ENCODE measurements around the gene CCDC61. TPM values are rescaled to one million over a fixed set of nuclear protein-coding genes. Genes with fewer than 3 reads are reported as not detected.

Gene CCDC61
- total RNA-seq, 3 donors from 2014 or later: 7.0 to 8.8 (median 8.3) TPM

DNA sequence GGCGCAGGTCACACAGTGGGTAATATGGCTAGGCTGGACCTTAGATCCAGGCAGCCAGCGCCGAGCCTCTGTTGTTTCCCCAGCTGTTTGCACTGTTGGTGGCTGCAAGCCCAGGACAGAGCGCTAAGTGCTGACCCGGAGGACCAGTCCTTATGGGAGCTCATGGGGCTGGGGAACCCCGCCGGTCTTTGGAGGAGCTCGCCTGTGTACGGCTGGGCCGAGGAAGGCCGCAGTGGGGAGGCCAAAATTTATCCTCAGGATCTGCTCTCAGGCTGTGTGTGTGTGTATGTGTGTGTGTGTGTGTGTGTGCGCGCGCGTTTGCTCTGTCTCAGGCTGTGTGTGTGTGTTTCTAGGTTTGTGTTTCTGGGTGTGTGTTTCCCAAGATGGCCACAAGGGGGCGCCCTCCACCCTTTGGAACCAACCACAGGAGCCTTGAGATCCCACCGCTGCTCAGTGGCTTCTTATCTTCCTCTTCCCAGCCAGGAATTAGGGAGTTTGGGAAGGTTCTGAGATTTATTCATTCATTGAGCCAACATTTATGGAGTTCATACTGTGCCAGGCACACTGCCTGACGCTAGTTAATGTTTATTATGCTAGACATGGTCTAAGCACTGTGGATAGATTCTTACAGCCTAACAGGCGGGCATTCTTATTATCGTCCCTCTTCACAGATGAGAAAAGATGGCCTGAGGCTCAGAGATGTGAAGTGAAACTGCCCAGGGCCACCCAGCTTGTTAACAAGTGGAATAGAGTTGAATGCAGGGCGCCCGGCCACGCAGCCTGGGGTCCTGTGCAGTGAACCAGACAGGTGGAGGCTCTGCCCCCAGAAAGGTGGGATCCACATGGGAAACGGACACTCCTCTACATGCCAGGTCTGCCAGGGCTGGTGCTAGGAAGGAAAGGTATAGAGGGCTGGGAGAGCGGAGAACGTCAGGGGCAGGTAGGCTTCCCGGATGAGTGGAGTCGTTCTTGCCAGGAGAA lies 14.6 kb downstream of the CCDC61 start:
- Histone ChIP-seq H3K4me1 (peaks cover 0 to under 1% of the 10 kb centered on the region in 2 donors), H3K4me3 (no peak overlapping the region), H3K9me3 (no peaks in the 10 kb centered on the region), H3K27ac (no peak overlapping the region), H3K36me3 (no peaks in the 10 kb centered on the region), H3K27me3 (no peaks in the 10 kb centered on the region)
- intact Hi-C loops (cut with DNase I; ENCODE audit: low total_unique reads): loop anchor here (2.0 kb wide), 1 partner anchor 121 kb away; no protein-coding TSS in a partner anchor
- TF ChIP-seq, protein P1, sequence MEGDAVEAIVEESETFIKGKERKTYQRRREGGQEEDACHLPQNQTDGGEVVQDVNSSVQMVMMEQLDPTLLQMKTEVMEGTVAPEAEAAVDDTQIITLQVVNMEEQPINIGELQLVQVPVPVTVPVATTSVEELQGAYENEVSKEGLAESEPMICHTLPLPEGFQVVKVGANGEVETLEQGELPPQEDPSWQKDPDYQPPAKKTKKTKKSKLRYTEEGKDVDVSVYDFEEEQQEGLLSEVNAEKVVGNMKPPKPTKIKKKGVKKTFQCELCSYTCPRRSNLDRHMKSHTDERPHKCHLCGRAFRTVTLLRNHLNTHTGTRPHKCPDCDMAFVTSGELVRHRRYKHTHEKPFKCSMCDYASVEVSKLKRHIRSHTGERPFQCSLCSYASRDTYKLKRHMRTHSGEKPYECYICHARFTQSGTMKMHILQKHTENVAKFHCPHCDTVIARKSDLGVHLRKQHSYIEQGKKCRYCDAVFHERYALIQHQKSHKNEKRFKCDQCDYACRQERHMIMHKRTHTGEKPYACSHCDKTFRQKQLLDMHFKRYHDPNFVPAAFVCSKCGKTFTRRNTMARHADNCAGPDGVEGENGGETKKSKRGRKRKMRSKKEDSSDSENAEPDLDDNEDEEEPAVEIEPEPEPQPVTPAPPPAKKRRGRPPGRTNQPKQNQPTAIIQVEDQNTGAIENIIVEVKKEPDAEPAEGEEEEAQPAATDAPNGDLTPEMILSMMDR (IDR thresholded peaks at IDR 0.05): peak; percentile 68 to 84 (median 81)
- TF ChIP-seq POLR2A (IDR thresholded peaks at IDR 0.05): no peak
- DNase-seq (ENCODE audit: low spot score in 2 of 2): no peak

DNA sequence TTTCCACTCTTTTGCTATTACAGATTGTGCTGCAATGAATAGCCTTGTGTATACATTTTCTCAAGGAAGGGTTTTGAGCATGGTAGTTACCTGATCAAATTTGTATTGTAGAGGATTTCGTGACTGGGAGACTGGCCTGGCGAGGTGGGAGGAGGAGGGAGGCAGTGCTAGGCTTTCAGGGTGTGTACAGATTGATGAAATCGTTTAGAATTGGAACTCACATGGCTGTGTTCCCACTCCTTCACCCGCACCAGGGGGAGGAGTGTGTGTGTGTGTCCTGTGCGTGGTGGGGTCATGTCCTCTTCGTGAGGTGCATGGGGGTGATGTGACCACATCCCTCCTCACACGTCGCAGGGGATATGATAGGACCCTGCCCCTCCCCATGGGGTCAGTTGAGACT lies 19.3 kb downstream of the CCDC61 start:
- peak overlapping the region in 2 of 3 donors; percentile 63 to 69 for H3K4me3 ChIP-seq
- H3K27ac ChIP-seq: no peak overlapping the region
- H3K36me3 ChIP-seq: no peaks in the 10 kb centered on the region
- no peak for DNase-seq (ENCODE audit: low spot score in 2 of 2)
- intact Hi-C loops (cut with DNase I; ENCODE audit: low total_unique reads): no loop called here
- no peaks in the 10 kb centered on the region for H3K9me3 ChIP-seq
- TF ChIP-seq POLR2AphosphoS5 (IDR thresholded peaks at IDR 0.05) (no peak), POLR2A (IDR thresholded peaks at IDR 0.05) (no peak)
- TF ChIP-seq, protein P1 (IDR thresholded peaks at IDR 0.05): no peak
- H3K4me1 ChIP-seq: peaks cover 0 to 3% of the 10 kb centered on the region in 2 donors
- peaks cover 0 to 3% of the 10 kb centered on the region in 2 donors for H3K27me3 ChIP-seq

DNA sequence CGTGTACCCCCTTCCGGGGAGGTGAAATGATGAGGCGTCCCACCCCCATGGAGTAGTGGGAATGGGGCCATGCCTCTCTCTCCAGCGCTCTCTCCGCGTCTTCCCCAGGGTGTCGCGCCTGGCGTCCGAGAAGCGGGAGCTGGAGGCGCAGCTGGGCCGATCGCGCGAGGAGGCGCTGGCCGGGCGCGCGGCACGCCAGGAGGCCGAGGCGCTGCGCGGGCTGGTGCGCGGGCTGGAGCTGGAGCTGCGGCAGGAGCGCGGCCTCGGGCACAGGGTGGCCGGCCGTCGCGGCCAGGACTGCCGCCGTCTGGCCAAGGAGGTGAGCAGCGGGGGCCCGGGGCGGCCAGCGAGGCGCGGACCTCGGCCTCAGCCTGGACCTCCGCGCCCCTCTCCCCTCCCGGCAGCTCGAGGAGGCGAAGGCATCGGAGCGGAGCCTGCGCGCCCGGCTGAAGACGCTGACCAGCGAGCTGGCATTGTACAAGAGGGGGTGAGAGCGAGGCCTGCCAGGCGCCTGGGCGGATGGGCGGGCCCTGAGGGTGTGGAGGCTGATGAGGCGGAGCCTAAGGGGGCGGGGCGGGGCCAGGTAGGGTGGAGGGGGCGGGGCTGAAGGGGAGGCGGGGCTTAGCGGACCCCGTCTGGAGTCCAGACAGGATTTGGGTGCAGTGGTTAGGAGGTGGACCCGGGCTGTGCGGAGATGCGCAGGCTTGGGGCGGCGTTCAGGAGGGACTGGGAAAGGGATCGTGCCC lies 19.8 kb downstream of the CCDC61 start:
- TF ChIP-seq POLR2A (IDR thresholded peaks at IDR 0.05) (no peak), POLR2AphosphoS5 (IDR thresholded peaks at IDR 0.05) (no peak)
- TF ChIP-seq, protein P1 (IDR thresholded peaks at IDR 0.05): no peak
- intact Hi-C loops (cut with DNase I; ENCODE audit: low total_unique reads): no loop called here
- peak; percentile 67 to 71 for DNase-seq (ENCODE audit: low spot score in 2 of 2)

DNA sequence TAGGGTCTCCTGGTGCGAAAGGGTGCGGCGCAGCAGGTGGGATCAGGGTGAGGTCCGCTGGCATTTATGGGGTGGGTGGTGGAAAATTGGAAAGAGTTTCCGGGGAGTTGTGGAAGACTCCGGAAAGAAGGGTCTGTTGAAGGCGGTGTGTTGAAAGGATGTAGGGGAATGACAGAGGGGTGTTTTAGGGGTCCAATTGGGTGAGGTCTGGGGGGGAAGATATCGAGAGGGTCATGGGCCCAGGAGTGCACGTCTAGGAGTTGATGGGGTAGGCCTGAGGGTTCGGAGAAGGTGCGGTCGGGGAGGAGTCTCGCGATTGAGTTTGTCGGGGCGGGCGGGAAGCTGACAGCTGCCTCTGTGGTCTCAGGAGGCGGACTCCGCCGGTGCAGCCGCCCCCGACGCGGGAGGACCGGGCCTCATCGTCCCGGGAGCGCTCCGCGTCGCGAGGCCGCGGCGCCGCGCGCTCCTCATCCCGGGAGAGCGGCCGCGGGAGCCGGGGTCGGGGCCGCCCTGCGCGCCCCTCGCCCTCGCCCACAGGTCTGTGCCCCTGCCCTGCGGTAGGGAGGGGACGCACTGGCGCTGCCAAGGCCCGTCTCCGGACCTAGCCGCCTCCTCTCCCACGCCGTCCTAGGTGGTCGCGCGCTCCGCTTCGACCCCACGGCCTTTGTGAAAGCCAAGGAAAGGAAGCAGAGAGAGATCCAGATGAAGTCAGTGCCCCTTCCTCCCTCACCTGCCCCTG lies 20.6 kb downstream of the CCDC61 start:
- peak overlapping the region; percentile 51 to 69 (median 63) for H3K4me3 ChIP-seq
- peaks cover 0 to 3% of the 10 kb centered on the region in 2 donors for H3K27me3 ChIP-seq
- no peak for DNase-seq (ENCODE audit: low spot score in 2 of 2)
- TF ChIP-seq, protein P1 (IDR thresholded peaks at IDR 0.05): no peak
- TF ChIP-seq POLR2AphosphoS5 (IDR thresholded peaks at IDR 0.05): no peak
- TF ChIP-seq POLR2A (IDR thresholded peaks at IDR 0.05): no peak
- intact Hi-C loops (cut with DNase I; ENCODE audit: low total_unique reads): no loop called here
- no peaks in the 10 kb centered on the region for H3K36me3 ChIP-seq
- no peaks in the 10 kb centered on the region for H3K9me3 ChIP-seq
- no peak overlapping the region for H3K27ac ChIP-seq
- H3K4me1 ChIP-seq: peaks cover 0 to 3% of the 10 kb centered on the region in 2 donors

More for the DNA sequence above, 19.8 kb downstream of the CCDC61 start:
- Histone ChIP-seq H3K4me1 (peaks cover 0 to 3% of the 10 kb centered on the region in 2 donors), H3K27ac (peak overlapping the region in 1 of 2 donors; percentile 25), H3K36me3 (no peaks in the 10 kb centered on the region), H3K27me3 (peaks cover 0 to 3% of the 10 kb centered on the region in 2 donors), H3K4me3 (peak overlapping the region; percentile 51 to 69 (median 63)), H3K9me3 (no peaks in the 10 kb centered on the region)

All from breast epithelium (tissue), 4 donors.